Neural crest cell (in vitro differentiated cells): ENCODE results near the gene LARGE1. TPM values are rescaled to one million over a fixed set of nuclear protein-coding genes. Genes with fewer than 3 reads are reported as not detected.

Source experiments
- DNase-seq: peaks from one replicate; pipeline ENCODE4 v3.0.0; 2021; ENCODE audit warnings: low read depth, mixed read lengths, low spot score
- H3K27ac Mint-ChIP-seq: one replicate; pipeline ENCODE4 v1.8.0; 2021; ENCODE audit warnings: mild to moderate bottlenecking, mixed read lengths; ENCODE audit not compliant: unreplicated experiment
- H3K27me3 Mint-ChIP-seq: 2 replicates; pipeline ENCODE4 v1.8.0; 2021; ENCODE audit warnings: low read depth, mild to moderate bottlenecking, mixed read lengths
- H3K36me3 Mint-ChIP-seq: 2 replicates; pipeline ENCODE4 v1.8.0; 2021; ENCODE audit warnings: low read depth, mild to moderate bottlenecking, mixed read lengths
- H3K4me1 Mint-ChIP-seq: 2 replicates; pipeline ENCODE4 v1.8.0; 2021; ENCODE audit warnings: mixed read lengths
- H3K4me3 Mint-ChIP-seq: one replicate; pipeline ENCODE4 v1.8.0; 2021; ENCODE audit warnings: mild to moderate bottlenecking, mixed read lengths
- H3K9me3 Mint-ChIP-seq: 2 replicates; pipeline ENCODE4 v1.8.0; 2021; ENCODE audit warnings: mixed read lengths
- CTCF ChIP-seq: fragments of 200-600 bp; sonication (generic); conservative IDR thresholded peaks from 2 replicates; pipeline ENCODE4 v1.5.0; 2021; ENCODE audit warnings: antibody characterized with exemption, mild to moderate bottlenecking
- total RNA-seq: library from RNA; stranded (reverse); gene quantifications from 2 replicates; pipeline ENCODE4 v1.2.1, GENCODE V29; 2021

LARGE1 gene
- total RNA-seq, 1 donor from 2014 or later = 33.0 TPM

- peak overlapping the region; percentile 95 for H3K4me3 Mint-ChIP-seq
- H3K36me3 Mint-ChIP-seq = no peaks in the 10 kb centered on the region
- H3K27me3 Mint-ChIP-seq = peaks cover 9% of the 10 kb centered on the region
- H3K27ac Mint-ChIP-seq = no peak overlapping the region
- H3K4me1 Mint-ChIP-seq = peaks cover 45% of the 10 kb centered on the region
- TF ChIP-seq CTCF = no peak
- no peaks in the 10 kb centered on the region for H3K9me3 Mint-ChIP-seq
- DNase-seq = peak; percentile 11
Measured at GRCh38 chr22:33919391-33920196, 682 bp downstream of the LARGE1 start.

- H3K36me3 Mint-ChIP-seq = peaks cover 3% of the 10 kb centered on the region
- H3K4me1 Mint-ChIP-seq = peaks cover 44% of the 10 kb centered on the region
- H3K27ac Mint-ChIP-seq = no peak overlapping the region
- TF ChIP-seq CTCF = no peak
- peak overlapping the region; percentile 95 for H3K4me3 Mint-ChIP-seq
- peaks cover 9% of the 10 kb centered on the region for H3K27me3 Mint-ChIP-seq
- DNase-seq = no peak
- no peaks in the 10 kb centered on the region for H3K9me3 Mint-ChIP-seq
Measured at GRCh38 chr22:33918676-33919365, 1.5 kb downstream of the LARGE1 start.

GRCh38 chr22:33917744-33918406 is 2.4 kb downstream of the LARGE1 start:
- Mint-ChIP-seq H3K9me3 (no peaks in the 10 kb centered on the region), H3K4me1 (peaks cover 35% of the 10 kb centered on the region), H3K27me3 (peaks cover 9% of the 10 kb centered on the region), H3K4me3 (peak overlapping the region; percentile 95), H3K36me3 (peaks cover 3% of the 10 kb centered on the region), H3K27ac (no peak overlapping the region)
- TF ChIP-seq CTCF = peak; percentile 46
- no peak for DNase-seq

GRCh38 chr22:33914699-33915098 is 5.6 kb downstream of the LARGE1 start:
- no peaks in the 10 kb centered on the region for H3K9me3 Mint-ChIP-seq
- TF ChIP-seq CTCF = no peak
- no peak overlapping the region for H3K4me3 Mint-ChIP-seq
- DNase-seq = no peak
- H3K27ac Mint-ChIP-seq = no peak overlapping the region
- peaks cover 9% of the 10 kb centered on the region for H3K27me3 Mint-ChIP-seq
- peaks cover 33% of the 10 kb centered on the region for H3K4me1 Mint-ChIP-seq
- peaks cover 15% of the 10 kb centered on the region for H3K36me3 Mint-ChIP-seq

GRCh38 chr22:33914131-33914530 is 6.1 kb downstream of the LARGE1 start:
- Mint-ChIP-seq H3K27ac (no peak overlapping the region), H3K4me3 (no peak overlapping the region), H3K27me3 (peaks cover 6% of the 10 kb centered on the region), H3K9me3 (no peaks in the 10 kb centered on the region), H3K36me3 (peaks cover 15% of the 10 kb centered on the region), H3K4me1 (peaks cover 29% of the 10 kb centered on the region)
- no peak for TF ChIP-seq CTCF
- DNase-seq = no peak
